OCI-LY7 (cell line): ENCODE results near the gene SCN8A. TPM values are rescaled to one million over a fixed set of nuclear protein-coding genes. Genes with fewer than 3 reads are reported as not detected.

Source experiments
- BruUV-seq: library from RNA; stranded (reverse); fragments of 400-500 nt; replicated peaks from 2 replicates; lab custom pipeline; 2021; lab: Mats Ljungman, UMichigan
- CTCF ChIA-PET: fragments of 300-600 bp; sonication (Branson Sonifier 250); formaldehyde crosslinking; loops from one replicate; lab custom pipeline; 2022; ENCODE audit warnings: antibody characterized with exemption; ENCODE audit not compliant: unreplicated experiment; lab: Charles Lee
- POLR2A ChIA-PET: fragments of 300-600 bp; sonication (Branson Sonifier 250); formaldehyde crosslinking; loops from one replicate; lab custom pipeline; 2022; ENCODE audit warnings: antibody characterized with exemption; lab: Charles Lee
- DNase-seq: peaks from one replicate; pipeline ENCODE4 v3.0.0-alpha.2; 2015; ENCODE audit warnings: low spot score
- H2AFZ ChIP-seq: fragments of 200-600 bp; sonication (generic), shearing (Covaris generic); 2 replicates; pipeline ENCODE4 v1.6.1; 2014; ENCODE audit warnings: mild to moderate bottlenecking, antibody characterized with exemption, low read length, moderate library complexity
- H3K27ac ChIP-seq: fragments of 200-600 bp; sonication (generic); 2 replicates; pipeline ENCODE4 v1.5.1; 2014; ENCODE audit warnings: mixed run types, low read depth, mild to moderate bottlenecking, moderate library complexity, low read length, inconsistent platforms; ENCODE audit not compliant: poor library complexity, severe bottlenecking
- H3K36me3 ChIP-seq: fragments of 200-600 bp; sonication (generic); 2 replicates; pipeline ENCODE4 v1.6.1; 2014; ENCODE audit warnings: mild to moderate bottlenecking, antibody characterized with exemption, low read length, moderate library complexity, mixed read lengths; ENCODE audit not compliant: insufficient read depth
- H3K4me1 ChIP-seq: fragments of 200-600 bp; sonication (generic); 2 replicates; pipeline ENCODE4 v1.5.1; 2014; ENCODE audit warnings: mild to moderate bottlenecking, low read length; ENCODE audit not compliant: insufficient read depth, poor library complexity, severe bottlenecking
- H3K4me2 ChIP-seq: fragments of 200-600 bp; sonication (generic); 2 replicates; pipeline ENCODE4 v1.6.1; 2014; ENCODE audit warnings: mild to moderate bottlenecking, low read length
- H3K4me3 ChIP-seq: fragments of 200-600 bp; sonication (generic); 2 replicates; pipeline ENCODE4 v1.5.1; 2014; ENCODE audit warnings: mild to moderate bottlenecking, low read depth, low read length; ENCODE audit not compliant: poor library complexity, severe bottlenecking
- H3K79me2 ChIP-seq: fragments of 200-600 bp; sonication (generic); 2 replicates; pipeline ENCODE4 v1.6.1; 2016; ENCODE audit warnings: low read depth, mild to moderate bottlenecking, low read length, moderate library complexity, mixed read lengths; ENCODE audit not compliant: insufficient read depth
- H3K9me2 ChIP-seq: fragments of 200-600 bp; sonication (generic); 2 replicates; pipeline ENCODE4 v1.6.1; 2016; ENCODE audit warnings: mild to moderate bottlenecking, low read length, mixed read lengths; ENCODE audit not compliant: insufficient read depth
- H3K9me3 ChIP-seq: fragments of 200-600 bp; sonication (generic); 2 replicates; pipeline ENCODE4 v1.6.1; 2014; ENCODE audit warnings: mild to moderate bottlenecking, mixed run types, low read length, mixed read lengths
- H4K20me1 ChIP-seq: fragments of 200-600 bp; sonication (generic); 2 replicates; pipeline ENCODE4 v1.6.1; 2014; ENCODE audit warnings: mild to moderate bottlenecking, antibody characterized with exemption, low read length, moderate library complexity, mixed read lengths; ENCODE audit not compliant: insufficient read depth
- CTCF ChIP-seq: fragments of 200-600 bp; sonication (generic); conservative IDR thresholded peaks from 2 replicates; pipeline ENCODE4 v1.5.1; 2014; ENCODE audit warnings: mild to moderate bottlenecking, antibody characterized with exemption, low read length, moderate library complexity, mixed read lengths
- EZH2phosphoT487 ChIP-seq: fragments of 200-600 bp; sonication (generic); IDR thresholded peaks from 2 replicates; pipeline ENCODE4 v1.6.1; 2018; ENCODE audit warnings: low read depth, borderline replicate concordance, mild to moderate bottlenecking, mixed run types, antibody characterized with exemption, low read length, moderate library complexity, mixed read lengths
- intact Hi-C: fragments of 100-400 bp; cut with micrococcal nuclease; formaldehyde crosslinking; loops from one replicate; pipeline ENCODE4 v1.10.0; 2022; ENCODE audit not compliant: unreplicated experiment
- total RNA-seq, 2 experiments: library from RNA; depleted of rRNA in 1 of 2; stranded (reverse); fragments of >200 nt in 1 of 2; shearing (Covaris generic) in 1 of 2; gene quantifications; 2 replicates each; pipeline ENCODE4 v1.2.3, GENCODE V29; 2014 to 2022

Gene SCN8A
- total RNA-seq, 2 experiments from 2014 or later: 0.88 to 2.6 TPM

GRCh38 chr12:51809193-51809592 lies 218.2 kb downstream of the SCN8A start:
- no TSS peak for BruUV-seq
- ChIA-PET CTCF (no interaction called here), POLR2A (no interaction called here)
- intact Hi-C loops: no loop called here
- no peak for DNase-seq
- Histone ChIP-seq H4K20me1 (no peaks in the 10 kb centered on the region), H3K9me3 (no peaks in the 10 kb centered on the region), H3K79me2 (no peaks in the 10 kb centered on the region), H3K27ac (no peak overlapping the region), H2AFZ (no peak overlapping the region), H3K9me2 (no peaks in the 10 kb centered on the region), H3K4me3 (no peak overlapping the region), H3K36me3 (no peaks in the 10 kb centered on the region), H3K4me2 (no peak overlapping the region), H3K4me1 (peaks cover 3% of the 10 kb centered on the region)
- TF ChIP-seq EZH2phosphoT487 (no peak), CTCF (no peak)

- intact Hi-C loops: no loop called here
These were observed 220.5 kb downstream of the SCN8A start for GRCh38 chr12:51811203-51812202.

GRCh38 chr12:51812871-51813270 lies 221.8 kb downstream of the SCN8A start:
- Histone ChIP-seq H3K79me2 (no peaks in the 10 kb centered on the region), H4K20me1 (no peaks in the 10 kb centered on the region), H3K9me3 (no peaks in the 10 kb centered on the region), H3K4me3 (no peak overlapping the region), H3K4me1 (peaks cover 3% of the 10 kb centered on the region), H3K27ac (no peak overlapping the region), H2AFZ (no peak overlapping the region), H3K36me3 (no peaks in the 10 kb centered on the region), H3K9me2 (no peaks in the 10 kb centered on the region), H3K4me2 (no peak overlapping the region)
- BruUV-seq: no TSS peak
- ChIA-PET CTCF (no interaction called here), POLR2A (no interaction called here)
- intact Hi-C loops: no loop called here
- DNase-seq: no peak
- no peak for TF ChIP-seq EZH2phosphoT487
- TF ChIP-seq CTCF: no peak

More at GRCh38 chr12:51811203-51812202, 220.5 kb downstream of the SCN8A start:
- Histone ChIP-seq H3K27ac (no peak overlapping the region), H3K4me2 (no peak overlapping the region), H3K79me2 (no peaks in the 10 kb centered on the region), H2AFZ (no peak overlapping the region), H3K9me3 (no peaks in the 10 kb centered on the region), H3K36me3 (no peaks in the 10 kb centered on the region), H3K4me3 (no peak overlapping the region), H3K4me1 (peaks cover 3% of the 10 kb centered on the region), H3K9me2 (no peaks in the 10 kb centered on the region), H4K20me1 (no peaks in the 10 kb centered on the region)
- POLR2A ChIA-PET: no interaction called here
- no TSS peak for BruUV-seq
- no peak for TF ChIP-seq EZH2phosphoT487
- DNase-seq: no peak
- CTCF ChIA-PET: no interaction called here
